ENCODE measurements around the gene REEP1. TPM values are rescaled to one million over a fixed set of nuclear protein-coding genes. Genes with fewer than 3 reads are reported as not detected.

REEP1 gene
- total RNA-seq, 2 donors from 2014 or later = 4.0 to 5.4 TPM

DNA sequence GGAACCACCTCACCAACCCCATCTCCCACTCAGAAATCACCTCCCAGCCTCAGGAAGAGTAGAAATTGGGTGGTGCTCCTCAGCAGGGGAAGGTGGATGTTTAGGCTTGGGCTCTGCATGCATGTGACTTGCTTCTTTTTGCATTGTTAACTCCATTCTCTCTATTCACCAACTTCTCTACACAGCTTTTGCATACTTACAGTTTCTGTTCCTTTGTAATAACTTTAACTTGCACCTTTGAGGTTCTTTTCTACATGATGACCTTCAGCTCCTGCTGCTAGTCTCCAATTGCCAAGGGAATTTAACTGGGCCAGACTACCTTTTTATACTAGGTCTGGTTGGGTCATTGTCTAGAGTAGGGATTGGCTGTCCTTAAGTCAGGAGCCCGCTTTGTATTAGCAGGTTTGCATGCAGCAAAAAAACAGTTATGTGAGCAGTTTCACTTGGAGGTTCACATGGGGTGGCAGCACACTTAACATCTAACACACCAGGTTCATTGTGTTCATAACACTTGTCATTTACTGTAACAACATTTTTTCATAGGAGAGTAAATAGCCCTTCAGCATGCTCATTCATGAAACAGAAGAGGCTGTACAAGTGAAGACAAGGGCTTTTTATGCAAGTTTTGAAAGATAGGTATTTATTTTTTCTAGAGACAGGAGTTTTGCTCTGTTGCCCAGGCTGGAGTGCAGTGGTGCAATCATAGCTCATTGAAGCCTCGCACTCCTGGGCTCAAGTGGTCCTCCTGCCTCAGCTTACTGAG, 126.2 kb downstream of the REEP1 start:
- Histone ChIP-seq H3K36me3 (replicated peaks in 1 of 2; ENCODE audit: insufficient read depth in 1 of 2, low read depth in 2 of 2) (peaks cover 4 to 30% of the 10 kb centered on the region in 2 donors), H3K27ac (no peak overlapping the region)

DNA sequence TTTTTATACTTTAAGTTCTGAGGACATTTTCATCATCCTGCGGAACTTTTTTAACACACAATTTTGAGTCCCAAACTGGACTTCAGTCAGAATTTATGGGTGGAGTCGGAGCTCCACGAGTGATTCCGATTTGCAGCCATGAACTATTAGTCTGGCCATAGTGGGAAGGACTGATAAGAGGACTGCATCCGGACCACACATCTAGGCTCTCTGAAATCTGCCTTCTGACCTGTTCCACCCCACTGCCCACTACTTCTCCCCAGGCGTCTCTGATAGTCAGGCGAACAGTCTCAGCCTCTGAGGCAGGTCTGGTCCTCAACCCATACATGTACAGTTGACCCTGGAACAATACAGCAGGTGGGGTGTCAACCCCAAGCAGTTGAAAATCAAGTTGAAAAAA, 133.0 kb downstream of the REEP1 start:
- ATAC-seq (no peak), DNase-seq (no peak)
- Histone ChIP-seq H3K27ac (no peak overlapping the region), H3K36me3 (replicated peaks in 1 of 2; ENCODE audit: insufficient read depth in 1 of 2, low read depth in 2 of 2) (peaks cover 4 to 19% of the 10 kb centered on the region in 2 donors), H3K27me3 (no peaks in the 10 kb centered on the region), H3K9me3 (no peaks in the 10 kb centered on the region), H3K4me3 (no peak overlapping the region), H3K4me1 (peaks cover 20% of the 10 kb centered on the region)
- 75 to 77% methylated on average over 7 of the region's 7 CpGs for WGBS, 2 donors
- TF ChIP-seq POLR2A (IDR thresholded peaks at IDR 0.05) = no peak
- TF ChIP-seq, protein P1, sequence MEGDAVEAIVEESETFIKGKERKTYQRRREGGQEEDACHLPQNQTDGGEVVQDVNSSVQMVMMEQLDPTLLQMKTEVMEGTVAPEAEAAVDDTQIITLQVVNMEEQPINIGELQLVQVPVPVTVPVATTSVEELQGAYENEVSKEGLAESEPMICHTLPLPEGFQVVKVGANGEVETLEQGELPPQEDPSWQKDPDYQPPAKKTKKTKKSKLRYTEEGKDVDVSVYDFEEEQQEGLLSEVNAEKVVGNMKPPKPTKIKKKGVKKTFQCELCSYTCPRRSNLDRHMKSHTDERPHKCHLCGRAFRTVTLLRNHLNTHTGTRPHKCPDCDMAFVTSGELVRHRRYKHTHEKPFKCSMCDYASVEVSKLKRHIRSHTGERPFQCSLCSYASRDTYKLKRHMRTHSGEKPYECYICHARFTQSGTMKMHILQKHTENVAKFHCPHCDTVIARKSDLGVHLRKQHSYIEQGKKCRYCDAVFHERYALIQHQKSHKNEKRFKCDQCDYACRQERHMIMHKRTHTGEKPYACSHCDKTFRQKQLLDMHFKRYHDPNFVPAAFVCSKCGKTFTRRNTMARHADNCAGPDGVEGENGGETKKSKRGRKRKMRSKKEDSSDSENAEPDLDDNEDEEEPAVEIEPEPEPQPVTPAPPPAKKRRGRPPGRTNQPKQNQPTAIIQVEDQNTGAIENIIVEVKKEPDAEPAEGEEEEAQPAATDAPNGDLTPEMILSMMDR (IDR thresholded peaks at IDR 0.05) = no peak
- intact Hi-C loops (cut with DNase I) = no loop called here

More for the DNA sequence above, 126.2 kb downstream of the REEP1 start:
- Histone ChIP-seq H3K4me1 (peaks cover 19% of the 10 kb centered on the region), H3K9me3 (no peaks in the 10 kb centered on the region), H3K4me3 (no peak overlapping the region), H3K27me3 (no peaks in the 10 kb centered on the region)
- no peak for ATAC-seq
- DNase-seq = no peak
- intact Hi-C loops (cut with DNase I) = no loop called here
- WGBS, 2 donors = 90 to 98% methylated on average over 2 of the region's 2 CpGs
- TF ChIP-seq, protein P1 (IDR thresholded peaks at IDR 0.05) = no peak
- no peak for TF ChIP-seq POLR2A (IDR thresholded peaks at IDR 0.05)

DNA sequence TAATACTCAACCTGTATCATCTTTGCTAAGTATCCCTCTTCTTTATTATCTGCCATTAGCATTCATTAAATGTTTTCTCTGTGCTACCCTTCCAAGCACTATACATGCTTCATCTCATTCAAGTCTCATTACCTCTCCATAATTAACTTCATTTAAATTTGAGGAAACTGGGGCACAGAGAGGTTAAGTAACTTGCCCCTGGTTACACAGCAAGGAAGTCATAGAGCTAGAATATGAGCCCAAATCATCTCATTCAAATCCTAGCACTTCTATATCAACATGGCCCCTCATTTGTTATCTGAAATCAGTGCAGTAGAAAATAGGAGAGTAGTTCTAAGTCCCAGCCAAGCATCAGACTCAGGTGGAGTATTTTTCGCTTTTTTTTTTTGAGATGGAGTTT, 133.8 kb downstream of the REEP1 start:
- ATAC-seq (no peak), DNase-seq (no peak)
- no peaks in the 10 kb centered on the region for H3K9me3 ChIP-seq
- no peak overlapping the region for H3K4me3 ChIP-seq
- no peaks in the 10 kb centered on the region for H3K27me3 ChIP-seq
- intact Hi-C loops (cut with DNase I) = no loop called here
- peaks cover 4 to 16% of the 10 kb centered on the region in 2 donors for H3K36me3 ChIP-seq (replicated peaks in 1 of 2; ENCODE audit: insufficient read depth in 1 of 2, low read depth in 2 of 2)
- TF ChIP-seq, protein P1 (IDR thresholded peaks at IDR 0.05) = no peak
- no peak for TF ChIP-seq POLR2A (IDR thresholded peaks at IDR 0.05)
- WGBS, 2 donors = 100% methylated on average over 1 of the region's 1 CpG
- peaks cover 25% of the 10 kb centered on the region for H3K4me1 ChIP-seq
- no peak overlapping the region for H3K27ac ChIP-seq

DNA sequence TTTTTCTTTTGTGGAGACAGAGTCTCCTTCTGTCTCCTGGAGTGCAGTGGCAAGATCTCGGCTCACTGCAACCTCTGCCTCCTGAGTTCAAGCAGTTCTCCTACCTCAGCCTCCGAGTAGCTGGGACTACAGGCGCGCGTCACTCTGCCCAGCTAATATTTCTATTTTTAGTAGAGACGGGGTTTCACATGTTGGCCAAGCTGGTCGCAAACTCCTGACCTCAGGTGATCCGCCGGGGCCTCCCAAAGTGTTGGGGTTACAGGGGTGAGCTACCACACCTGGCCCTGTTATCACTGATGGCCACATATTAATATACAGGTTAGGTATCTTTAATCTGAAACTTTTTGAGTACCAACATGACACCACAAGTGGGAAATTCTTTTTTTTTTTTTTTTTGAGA, 134.7 kb downstream of the REEP1 start:
- H3K4me1 ChIP-seq = peaks cover 26% of the 10 kb centered on the region
- no peak overlapping the region for H3K4me3 ChIP-seq
- H3K9me3 ChIP-seq = no peaks in the 10 kb centered on the region
- H3K27ac ChIP-seq = no peak overlapping the region
- intact Hi-C loops (cut with DNase I) = no loop called here
- 72 to 81% methylated on average over 9 of the region's 9 CpGs for WGBS, 2 donors
- no peak for TF ChIP-seq POLR2A (IDR thresholded peaks at IDR 0.05)
- TF ChIP-seq, protein P1 (IDR thresholded peaks at IDR 0.05) = no peak
- no peaks in the 10 kb centered on the region for H3K27me3 ChIP-seq
- ATAC-seq (no peak), DNase-seq (no peak)
- H3K36me3 ChIP-seq (replicated peaks in 1 of 2; ENCODE audit: insufficient read depth in 1 of 2, low read depth in 2 of 2) = peaks cover 0 to 14% of the 10 kb centered on the region in 2 donors

DNA sequence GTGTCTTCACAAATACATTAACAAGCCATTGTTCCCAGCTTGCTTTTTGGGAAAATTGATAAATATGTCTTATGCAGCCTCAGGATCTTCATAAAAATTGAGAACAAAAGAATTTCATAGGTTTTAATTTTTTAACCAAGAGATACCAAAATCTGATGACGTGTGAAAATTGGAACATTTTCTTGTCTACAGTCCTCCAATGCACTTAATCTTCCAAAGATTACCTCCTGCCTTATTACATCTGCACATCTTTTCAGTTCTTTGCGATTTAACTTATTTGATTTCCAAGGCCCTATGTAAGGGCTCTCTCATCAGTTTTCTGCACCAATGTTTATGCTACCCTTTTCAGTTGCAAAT, 135.1 kb downstream of the REEP1 start:
- DNase-seq = no peak
- H3K4me1 ChIP-seq = peaks cover 26% of the 10 kb centered on the region
- H3K27ac ChIP-seq = no peak overlapping the region
- no peak for TF ChIP-seq POLR2A (IDR thresholded peaks at IDR 0.05)
- TF ChIP-seq, protein P1 (IDR thresholded peaks at IDR 0.05) = no peak
- no peaks in the 10 kb centered on the region for H3K9me3 ChIP-seq
- intact Hi-C loops (cut with DNase I) = no loop called here
- 62 to 63% methylated on average over 2 of the region's 2 CpGs for WGBS, 2 donors
- H3K36me3 ChIP-seq (replicated peaks in 1 of 2; ENCODE audit: insufficient read depth in 1 of 2, low read depth in 2 of 2) = peaks cover 0 to 12% of the 10 kb centered on the region in 2 donors
- no peak for ATAC-seq
- H3K4me3 ChIP-seq = no peak overlapping the region
- H3K27me3 ChIP-seq = no peaks in the 10 kb centered on the region
